Heart left ventricle (tissue), 13 donors: ENCODE results near the gene ZNF576.
"Not testable (repeated sequence)": the region's sequence is repeated elsewhere in the genome, so short reads cannot be mapped to it uniquely, and the experiment has no call there.

ENCODE experiments used
- CTCF ChIP-seq, 12 donors: fragments of 200-600 bp; sonication (generic) in 4 of 12; IDR thresholded peaks; one replicate each; pipeline versions ENCODE4 v1.5.0 to v1.8.0; 2018 to 2022; ENCODE audit warnings: antibody characterized with exemption in 12 of 12, mild to moderate bottlenecking in 5 of 12
- POLR2A ChIP-seq, 2 donors: fragments of 450-650 bp; IDR thresholded peaks; one replicate each; pipeline ENCODE4 v1.6.1; 2017; ENCODE audit warnings: antibody characterized with exemption in 2 of 2, mild to moderate bottlenecking in 2 of 2, moderate library complexity in 2 of 2
- donor health status: ischemic (EF 13 %, LVEDD 7.1; RV severe dilation, severe dysfunction).
- donor health status: DM: no; HTN: yes; CAD: no.
- donor health status: DM: no; HTN: no; CAD: no.
- donor health status: ischemic (EF 25% LVEDD 6.9; RV normal size, moderate dysfunction).
- donor health status: ischemic (EF 25% LVEDD 5.7; RV mildly dilated, moderate dysfunction).
- donor health status: ischemic (EF 35%, LVEDD 5.7; RV mildly dilated, moderate dysfunction).
- donor health status: nonischemic (EF 11% LVEDD 7.7; RV severe dilation, severe dysfunction).
- donor health status: DM: yes; HTN: yes; CAD: no.
- donor health status: PGD.
- donor health status: ischemic (EF 29% LVEDD 5.4; RV normal size, mild dysfunction).
- donor health status: nonischemic (EF 23%, LVEDD 6.1; RV moderate dilation, normal function).

DNA sequence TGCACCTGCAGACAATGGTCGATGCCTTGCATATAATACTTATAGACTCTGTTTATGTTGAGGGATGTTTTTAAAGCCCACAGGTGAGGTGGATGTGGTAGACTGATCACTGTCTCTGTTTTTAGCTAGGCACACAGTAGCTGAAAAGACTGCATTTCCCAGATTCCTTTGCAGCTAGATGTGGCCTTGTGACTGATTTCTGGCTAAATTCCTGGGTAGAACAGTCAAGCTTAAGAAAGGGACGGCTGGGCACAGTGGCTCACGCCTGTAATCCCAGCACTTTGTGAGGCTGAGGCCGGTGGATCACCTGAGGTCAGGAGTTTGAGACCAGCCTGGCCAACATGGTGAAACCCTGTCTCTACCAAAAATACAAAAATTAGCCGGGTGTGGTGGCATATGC lies 3.9 kb downstream of the ZNF576 start:
- not testable (repeated sequence) for TF ChIP-seq CTCF, POLR2A (IDR thresholded peaks at IDR 0.05)
